OCI-LY1 (cell line): ENCODE data around the gene MS4A6A.

ENCODE experiments used
- H2AFZ ChIP-seq: fragments of 200-600 bp; sonication (generic), shearing (Covaris generic); 2 replicates; pipeline ENCODE4 v1.6.0; 2014; ENCODE audit warnings: antibody characterized with exemption, mild to moderate bottlenecking, low read length
- H3F3A ChIP-seq: fragments of 200-600 bp; sonication (generic), shearing (Covaris generic); 2 replicates; pipeline ENCODE4 v1.6.0; 2014; ENCODE audit warnings: mild to moderate bottlenecking, antibody characterized with exemption, low read length, moderate library complexity; ENCODE audit not compliant: insufficient read depth
- H3K27ac ChIP-seq: fragments of 200-600 bp; sonication (generic); 2 replicates; pipeline ENCODE4 v1.5.1; 2014; ENCODE audit warnings: low read length, mixed run types, mild to moderate bottlenecking, low read depth; ENCODE audit not compliant: poor library complexity, severe bottlenecking
- H3K27me3 ChIP-seq: fragments of 200-600 bp; sonication (generic); 2 replicates; pipeline ENCODE4 v1.6.0; 2014; ENCODE audit warnings: antibody characterized with exemption, mild to moderate bottlenecking, low read length, moderate library complexity; ENCODE audit not compliant: insufficient read depth
- H3K36me3 ChIP-seq: fragments of 200-600 bp; sonication (generic); 2 replicates; pipeline ENCODE4 v1.6.1; 2014; ENCODE audit warnings: mild to moderate bottlenecking, antibody characterized with exemption, low read length, moderate library complexity, mixed read lengths; ENCODE audit not compliant: insufficient read depth
- H3K4me1 ChIP-seq: fragments of 200-600 bp; sonication (generic); 2 replicates; pipeline ENCODE4 v1.5.1; 2014; ENCODE audit warnings: mild to moderate bottlenecking, low read length, moderate library complexity; ENCODE audit not compliant: insufficient read depth, severe bottlenecking
- H3K4me2 ChIP-seq: fragments of 200-600 bp; sonication (generic), shearing (Covaris generic); 2 replicates; pipeline ENCODE4 v1.6.1; 2014; ENCODE audit warnings: low read length
- H3K4me3 ChIP-seq: fragments of 200-600 bp; sonication (generic); 2 replicates; pipeline ENCODE4 v1.5.1; 2014; ENCODE audit warnings: low read length, low read depth, mild to moderate bottlenecking, mixed read lengths; ENCODE audit not compliant: poor library complexity, severe bottlenecking
- H3K79me2 ChIP-seq: fragments of 200-600 bp; shearing (Covaris generic); 2 replicates; pipeline ENCODE4 v1.6.1; 2016; ENCODE audit warnings: mixed run types, low read length, mixed read lengths; ENCODE audit not compliant: insufficient read depth
- H3K9ac ChIP-seq: fragments of 200-600 bp; sonication (generic), shearing (Covaris generic); 2 replicates; pipeline ENCODE4 v1.6.1; 2014; ENCODE audit warnings: mild to moderate bottlenecking, low read length, mixed read lengths
- H3K9me2 ChIP-seq: fragments of 200-600 bp; sonication (generic), shearing (Covaris generic); 2 replicates; pipeline ENCODE4 v1.6.1; 2014; ENCODE audit warnings: low read depth, mild to moderate bottlenecking, low read length, mixed read lengths
- H3K9me3 ChIP-seq: fragments of 200-600 bp; shearing (Covaris generic); 2 replicates; pipeline ENCODE4 v1.6.1; 2014; ENCODE audit warnings: low read length, mixed read lengths
- H4K20me1 ChIP-seq: fragments of 200-600 bp; sonication (generic), shearing (Covaris generic); 2 replicates; pipeline ENCODE4 v1.6.0; 2016; ENCODE audit warnings: mild to moderate bottlenecking, low read length; ENCODE audit not compliant: insufficient read depth
- EZH2 ChIP-seq: fragments of 200-600 bp; sonication (generic), shearing (Covaris generic); IDR thresholded peaks from 2 replicates; pipeline ENCODE4 v1.8.0; 2017; ENCODE audit warnings: borderline replicate concordance, mixed run types, mild to moderate bottlenecking, antibody characterized with exemption, low read length, moderate library complexity, mixed read lengths
- TF ChIP-seq, protein P1 (sequence below): fragments of 200-600 bp; sonication (generic), shearing (Covaris generic); IDR thresholded peaks from 2 replicates; pipeline ENCODE4 v1.5.1; 2017; ENCODE audit warnings: mild to moderate bottlenecking, antibody characterized with exemption, low read length, moderate library complexity, mixed read lengths

MS4A6A gene, protein sequence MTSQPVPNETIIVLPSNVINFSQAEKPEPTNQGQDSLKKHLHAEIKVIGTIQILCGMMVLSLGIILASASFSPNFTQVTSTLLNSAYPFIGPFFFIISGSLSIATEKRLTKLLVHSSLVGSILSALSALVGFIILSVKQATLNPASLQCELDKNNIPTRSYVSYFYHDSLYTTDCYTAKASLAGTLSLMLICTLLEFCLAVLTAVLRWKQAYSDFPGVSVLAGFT

DNA sequence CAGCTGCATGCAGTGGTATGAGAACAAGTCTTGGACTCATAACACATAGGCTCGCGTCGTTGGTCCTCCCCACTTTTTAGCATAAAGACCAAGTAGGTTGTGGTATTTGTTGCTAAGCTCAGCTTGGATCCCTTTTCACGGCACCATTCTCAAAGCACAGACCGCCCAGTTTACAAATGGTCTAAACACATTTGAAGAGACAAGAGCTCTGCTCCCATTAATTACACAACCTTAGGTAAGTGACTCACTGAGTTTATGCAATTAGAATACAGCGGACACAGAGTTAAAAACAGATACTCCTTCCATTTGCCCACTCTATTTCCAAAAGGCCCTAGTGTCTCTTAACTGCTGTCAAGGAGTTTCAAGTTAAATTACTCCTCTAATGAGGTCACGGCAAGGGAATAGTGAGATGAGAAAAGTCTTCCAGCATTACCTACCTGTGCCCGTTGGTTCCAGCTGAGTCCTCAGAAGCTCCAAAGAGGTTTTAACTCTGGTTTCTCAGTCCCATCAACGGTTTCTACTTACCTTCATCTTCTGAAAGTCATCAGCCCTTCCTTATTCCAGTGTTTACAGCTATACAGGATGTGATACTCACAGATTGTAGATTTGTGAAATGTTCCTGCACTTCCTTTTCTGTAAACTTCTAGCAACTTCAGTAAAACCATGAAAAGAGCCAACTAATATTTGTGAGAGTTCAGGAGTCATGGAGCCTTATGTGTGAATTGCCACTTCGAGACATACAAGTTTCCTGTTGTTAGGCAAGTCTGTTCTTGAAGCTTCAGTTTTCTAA is at the start of gene MS4A6A:
TSS of gene MS4A6A (minus strand) at position 543 of the 790 bp plus-strand sequence. CDS start 1,356 bp downstream, outside the sequence.
- Histone ChIP-seq H3F3A (no peaks in the 10 kb centered on the region), H3K9me2 (no peaks in the 10 kb centered on the region), H3K27me3 (no peaks in the 10 kb centered on the region), H4K20me1 (no peaks in the 10 kb centered on the region), H3K36me3 (no peaks in the 10 kb centered on the region), H3K4me2 (no peak within 1 kb of the TSS), H2AFZ (no peak within 1 kb of the TSS), H3K4me1 (no peaks in the 10 kb centered on the region), H3K79me2 (no peaks in the 10 kb centered on the region), H3K9ac (no peak within 1 kb of the TSS), H3K4me3 (no peak within 1 kb of the TSS), H3K27ac (no peak within 1 kb of the TSS), H3K9me3 (no peaks in the 10 kb centered on the region)
- TF ChIP-seq, protein P1, sequence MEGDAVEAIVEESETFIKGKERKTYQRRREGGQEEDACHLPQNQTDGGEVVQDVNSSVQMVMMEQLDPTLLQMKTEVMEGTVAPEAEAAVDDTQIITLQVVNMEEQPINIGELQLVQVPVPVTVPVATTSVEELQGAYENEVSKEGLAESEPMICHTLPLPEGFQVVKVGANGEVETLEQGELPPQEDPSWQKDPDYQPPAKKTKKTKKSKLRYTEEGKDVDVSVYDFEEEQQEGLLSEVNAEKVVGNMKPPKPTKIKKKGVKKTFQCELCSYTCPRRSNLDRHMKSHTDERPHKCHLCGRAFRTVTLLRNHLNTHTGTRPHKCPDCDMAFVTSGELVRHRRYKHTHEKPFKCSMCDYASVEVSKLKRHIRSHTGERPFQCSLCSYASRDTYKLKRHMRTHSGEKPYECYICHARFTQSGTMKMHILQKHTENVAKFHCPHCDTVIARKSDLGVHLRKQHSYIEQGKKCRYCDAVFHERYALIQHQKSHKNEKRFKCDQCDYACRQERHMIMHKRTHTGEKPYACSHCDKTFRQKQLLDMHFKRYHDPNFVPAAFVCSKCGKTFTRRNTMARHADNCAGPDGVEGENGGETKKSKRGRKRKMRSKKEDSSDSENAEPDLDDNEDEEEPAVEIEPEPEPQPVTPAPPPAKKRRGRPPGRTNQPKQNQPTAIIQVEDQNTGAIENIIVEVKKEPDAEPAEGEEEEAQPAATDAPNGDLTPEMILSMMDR: no peak
- TF ChIP-seq EZH2: no peak

DNA sequence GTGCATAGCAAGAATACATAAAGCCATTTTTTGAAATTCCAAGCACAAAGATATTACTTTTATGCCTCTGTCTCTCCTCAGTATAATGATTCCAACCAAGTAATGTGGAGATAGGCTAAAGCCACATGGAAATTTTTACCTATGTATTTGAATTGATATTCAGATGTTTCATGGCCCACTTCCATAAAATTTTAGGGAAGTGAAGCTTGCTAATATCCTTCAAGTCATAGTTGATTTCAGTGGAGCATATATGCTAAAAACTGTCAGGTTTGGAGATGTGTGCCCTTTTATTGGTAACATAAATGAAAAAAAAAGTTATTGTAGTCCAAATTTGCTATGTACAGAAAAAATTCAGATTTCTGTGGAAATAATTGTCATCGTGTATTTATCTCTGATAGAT is 47.8 kb upstream of the MS4A6A start:
- TF ChIP-seq EZH2: no peak
- TF ChIP-seq, protein P1: no peak
- no peak overlapping the region for H3K4me3 ChIP-seq
- no peaks in the 10 kb centered on the region for H3K27me3 ChIP-seq
- H3K4me2 ChIP-seq: no peak overlapping the region
- no peaks in the 10 kb centered on the region for H3K9me3 ChIP-seq
- no peaks in the 10 kb centered on the region for H3K4me1 ChIP-seq
- no peaks in the 10 kb centered on the region for H4K20me1 ChIP-seq
- H2AFZ ChIP-seq: no peak overlapping the region
- H3K9me2 ChIP-seq: no peaks in the 10 kb centered on the region
- H3F3A ChIP-seq: no peaks in the 10 kb centered on the region
- H3K9ac ChIP-seq: no peak overlapping the region
- no peaks in the 10 kb centered on the region for H3K36me3 ChIP-seq
- no peaks in the 10 kb centered on the region for H3K79me2 ChIP-seq
- H3K27ac ChIP-seq: no peak overlapping the region

DNA sequence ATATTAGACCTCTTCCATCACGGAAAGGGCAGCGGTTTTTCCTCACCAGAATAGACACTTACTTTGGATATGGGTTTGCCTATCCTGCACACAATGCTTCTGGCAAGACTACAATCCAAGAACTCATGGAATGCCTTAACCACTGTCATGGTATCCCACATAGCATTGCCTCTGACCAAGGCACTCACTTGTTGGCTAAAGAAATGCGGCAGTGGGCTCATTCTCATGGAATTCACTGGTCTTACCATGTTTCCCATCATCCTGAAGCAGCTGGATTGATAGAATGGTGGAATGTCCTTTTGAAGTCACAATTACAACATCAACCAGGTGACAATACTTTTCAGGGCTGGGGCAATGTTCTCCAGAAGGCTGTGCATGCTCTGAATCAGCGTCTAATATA is 39.3 kb upstream of the MS4A6A start:
- Histone ChIP-seq H3K4me1 (no peaks in the 10 kb centered on the region), H3K4me2 (no peak overlapping the region), H3K79me2 (no peaks in the 10 kb centered on the region), H3K27ac (no peak overlapping the region), H3K4me3 (no peak overlapping the region), H3K9me3 (no peaks in the 10 kb centered on the region), H3K36me3 (no peaks in the 10 kb centered on the region), H2AFZ (no peak overlapping the region), H3K27me3 (no peaks in the 10 kb centered on the region), H3F3A (no peaks in the 10 kb centered on the region), H3K9ac (no peak overlapping the region), H4K20me1 (no peaks in the 10 kb centered on the region), H3K9me2 (no peaks in the 10 kb centered on the region)
- no peak for TF ChIP-seq EZH2
- TF ChIP-seq, protein P1: no peak
